Measurements from ENCODE around the gene NAA16. TPM values are rescaled to one million over a fixed set of nuclear protein-coding genes. Genes with fewer than 3 reads are reported as not detected.
A peak's percentile ranks its signal among the peaks of the same experiment; 100 is the strongest.

NAA16 gene
- total and polyA plus RNA-seq, 10 of the 15 experiments (the other 5 are each of a cell fraction or from before 2014, with no cell fraction given) = 5.4 to 18.5 (median 13.2) TPM

DNA sequence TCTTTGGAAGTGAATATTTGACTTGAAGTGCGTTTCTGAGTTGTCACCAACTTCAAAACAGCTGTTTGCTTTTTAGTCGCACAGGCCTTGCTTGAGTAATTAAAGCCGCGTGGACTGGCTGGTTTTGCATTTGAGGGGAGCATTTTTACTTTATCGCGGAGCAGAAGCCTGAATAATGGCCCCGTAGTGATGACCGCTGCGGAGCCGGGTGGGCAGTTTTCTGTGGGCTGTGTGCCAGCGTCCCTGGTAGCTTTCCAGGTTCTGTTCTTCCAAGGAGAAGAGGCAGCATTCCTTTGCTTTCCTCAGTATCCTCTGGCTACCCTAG lies 1.1 kb downstream of the NAA16 start (continued):
- TF ChIP-seq HDAC2 (IDR thresholded peaks at IDR 0.05) (no peak), RUNX3 (IDR thresholded peaks at IDR 0.05; ENCODE audit: low read length) (no peak), YY1 (IDR thresholded peaks at IDR 0.05; ENCODE audit: low read depth, low read length) (peak; percentile 56; the same call in 1 of the 2 replicates), SP1 (IDR thresholded peaks at IDR 0.05; ENCODE audit: low read depth, low read length) (no peak), KDM1A (IDR thresholded peaks at IDR 0.05; ENCODE audit: borderline replicate concordance) (no peak), GATAD2B (conservative IDR thresholded peaks at IDR 0.05; ENCODE audit: low read depth) (no peak), KAT2A (conservative IDR thresholded peaks at IDR 0.05; ENCODE audit: control insufficient read depth, low read depth, low read length) (no peak), MXI1 (IDR thresholded peaks at IDR 0.05; ENCODE audit: low read depth, low read length) (peak; percentile 44; the same call in 1 of the 2 replicates), ETV6 (conservative IDR thresholded peaks at IDR 0.05 in 1 of 2, IDR thresholded peaks at IDR 0.05 in 1 of 2; ENCODE audit: borderline replicate concordance in 1 of 2, low read depth in 1 of 2) (no peak)
- TF ChIP-seq, protein P1, sequence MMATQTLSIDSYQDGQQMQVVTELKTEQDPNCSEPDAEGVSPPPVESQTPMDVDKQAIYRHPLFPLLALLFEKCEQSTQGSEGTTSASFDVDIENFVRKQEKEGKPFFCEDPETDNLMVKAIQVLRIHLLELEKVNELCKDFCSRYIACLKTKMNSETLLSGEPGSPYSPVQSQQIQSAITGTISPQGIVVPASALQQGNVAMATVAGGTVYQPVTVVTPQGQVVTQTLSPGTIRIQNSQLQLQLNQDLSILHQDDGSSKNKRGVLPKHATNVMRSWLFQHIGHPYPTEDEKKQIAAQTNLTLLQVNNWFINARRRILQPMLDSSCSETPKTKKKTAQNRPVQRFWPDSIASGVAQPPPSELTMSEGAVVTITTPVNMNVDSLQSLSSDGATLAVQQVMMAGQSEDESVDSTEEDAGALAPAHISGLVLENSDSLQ (IDR thresholded peaks at IDR 0.05) = no peak
- TF ChIP-seq, protein P2, sequence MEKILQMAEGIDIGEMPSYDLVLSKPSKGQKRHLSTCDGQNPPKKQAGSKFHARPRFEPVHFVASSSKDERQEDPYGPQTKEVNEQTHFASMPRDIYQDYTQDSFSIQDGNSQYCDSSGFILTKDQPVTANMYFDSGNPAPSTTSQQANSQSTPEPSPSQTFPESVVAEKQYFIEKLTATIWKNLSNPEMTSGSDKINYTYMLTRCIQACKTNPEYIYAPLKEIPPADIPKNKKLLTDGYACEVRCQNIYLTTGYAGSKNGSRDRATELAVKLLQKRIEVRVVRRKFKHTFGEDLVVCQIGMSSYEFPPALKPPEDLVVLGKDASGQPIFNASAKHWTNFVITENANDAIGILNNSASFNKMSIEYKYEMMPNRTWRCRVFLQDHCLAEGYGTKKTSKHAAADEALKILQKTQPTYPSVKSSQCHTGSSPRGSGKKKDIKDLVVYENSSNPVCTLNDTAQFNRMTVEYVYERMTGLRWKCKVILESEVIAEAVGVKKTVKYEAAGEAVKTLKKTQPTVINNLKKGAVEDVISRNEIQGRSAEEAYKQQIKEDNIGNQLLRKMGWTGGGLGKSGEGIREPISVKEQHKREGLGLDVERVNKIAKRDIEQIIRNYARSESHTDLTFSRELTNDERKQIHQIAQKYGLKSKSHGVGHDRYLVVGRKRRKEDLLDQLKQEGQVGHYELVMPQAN (conservative IDR thresholded peaks at IDR 0.05) = peak; percentile 22; the same call in 1 of the 2 replicates

Measured in GM12878 (cell line).